BLaER1 (cell line): ENCODE results near the gene SNX5.
A peak's percentile ranks its signal among the peaks of the same experiment; 100 is the strongest.

ENCODE experiments used
- H3K27ac ChIP-seq: shearing (Covaris generic); formaldehyde crosslinking; 2 replicates; pipeline ENCODE4 v1.8.1; 2022
- H3K27me3 ChIP-seq: shearing (Covaris generic); formaldehyde crosslinking; 2 replicates; pipeline ENCODE4 v1.8.1; 2022
- H3K36me3 ChIP-seq: shearing (Covaris generic); formaldehyde crosslinking; 2 replicates; pipeline ENCODE4 v1.8.1; 2022
- H3K4me1 ChIP-seq: shearing (Covaris generic); formaldehyde crosslinking; 2 replicates; pipeline ENCODE4 v1.8.1; 2022
- H3K4me2 ChIP-seq: shearing (Covaris generic); formaldehyde crosslinking; 2 replicates; pipeline ENCODE4 v1.8.1; 2022
- H3K4me3 ChIP-seq: shearing (Covaris generic); formaldehyde crosslinking; 2 replicates; pipeline ENCODE4 v1.8.1; 2022
- H3K9ac ChIP-seq: shearing (Covaris generic); formaldehyde crosslinking; 2 replicates; pipeline ENCODE4 v1.8.1; 2022
- H3K9me3 ChIP-seq: shearing (Covaris generic); formaldehyde crosslinking; 2 replicates; pipeline ENCODE4 v1.8.1; 2022
- H4K20me1 ChIP-seq: shearing (Covaris generic); formaldehyde crosslinking; 2 replicates; pipeline ENCODE4 v1.8.1; 2022
- Cebpa-rat ChIP-seq: shearing (Covaris generic); IDR thresholded peaks from 2 replicates; pipeline ENCODE4 v1.8.1; 2022

Gene SNX5

DNA sequence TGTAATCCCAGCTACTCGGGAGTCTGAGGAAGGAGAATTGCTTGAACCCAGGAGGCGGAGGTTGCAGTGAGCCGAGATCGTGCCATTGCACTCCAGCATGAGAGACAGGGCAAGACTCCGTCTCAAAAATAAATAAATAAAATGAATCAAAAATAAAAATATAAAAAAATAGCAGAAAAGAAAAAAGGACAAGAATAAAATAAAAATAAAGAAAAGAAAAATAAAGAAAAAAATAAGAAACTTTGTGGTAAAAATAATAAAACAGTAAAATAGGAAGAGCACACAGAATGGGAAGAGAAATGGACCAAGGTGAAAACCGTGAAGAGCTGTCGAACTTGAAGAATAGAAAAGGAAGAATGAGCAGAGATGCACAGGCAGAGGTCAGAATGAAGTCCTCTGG, 63.0 kb downstream of the SNX5 start:
- H4K20me1 ChIP-seq: no peaks in the 10 kb centered on the region
- peaks cover 5% of the 10 kb centered on the region; the same call in 1 of the 2 replicates for H3K9me3 ChIP-seq
- no peaks in the 10 kb centered on the region for H3K27me3 ChIP-seq
- H3K36me3 ChIP-seq: no peaks in the 10 kb centered on the region
- H3K4me3 ChIP-seq: no peak overlapping the region
- no peak for TF ChIP-seq Cebpa-rat
- H3K27ac ChIP-seq: no peak overlapping the region
- peaks cover 54% of the 10 kb centered on the region for H3K4me1 ChIP-seq
- no peak overlapping the region for H3K4me2 ChIP-seq
- H3K9ac ChIP-seq: no peak overlapping the region

DNA sequence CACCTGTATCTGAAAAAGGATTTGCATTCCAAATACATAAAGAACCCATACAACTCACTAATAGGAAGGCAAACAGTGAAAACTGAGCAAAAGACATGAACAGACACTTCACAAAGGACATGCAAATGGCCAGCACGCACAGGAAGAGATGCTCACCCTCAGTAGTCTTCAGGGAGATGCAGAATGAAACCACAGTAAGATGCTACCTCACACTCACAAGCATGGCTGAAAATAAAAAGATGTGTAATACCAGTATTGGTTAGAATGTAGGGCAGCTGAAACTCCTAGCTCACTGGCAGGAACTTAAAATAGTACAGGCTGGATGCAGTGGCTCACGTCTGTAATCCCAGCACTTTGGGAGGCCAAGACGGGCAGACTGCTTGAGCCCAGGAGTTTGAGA, 64.6 kb downstream of the SNX5 start:
- Histone ChIP-seq H3K9me3 (peaks cover 5% of the 10 kb centered on the region; the same call in 1 of the 2 replicates), H3K4me1 (peaks cover 65% of the 10 kb centered on the region), H3K4me3 (0 out of 2 replicates have a peak overlapping the region, but pooled peaks have one; percentile 9), H3K27me3 (no peaks in the 10 kb centered on the region), H3K9ac (no peak overlapping the region), H4K20me1 (no peaks in the 10 kb centered on the region), H3K36me3 (no peaks in the 10 kb centered on the region), H3K27ac (peak overlapping the region; percentile 36; the same call in 1 of the 2 replicates), H3K4me2 (peak overlapping the region; percentile 68)
- TF ChIP-seq Cebpa-rat: no peak

DNA sequence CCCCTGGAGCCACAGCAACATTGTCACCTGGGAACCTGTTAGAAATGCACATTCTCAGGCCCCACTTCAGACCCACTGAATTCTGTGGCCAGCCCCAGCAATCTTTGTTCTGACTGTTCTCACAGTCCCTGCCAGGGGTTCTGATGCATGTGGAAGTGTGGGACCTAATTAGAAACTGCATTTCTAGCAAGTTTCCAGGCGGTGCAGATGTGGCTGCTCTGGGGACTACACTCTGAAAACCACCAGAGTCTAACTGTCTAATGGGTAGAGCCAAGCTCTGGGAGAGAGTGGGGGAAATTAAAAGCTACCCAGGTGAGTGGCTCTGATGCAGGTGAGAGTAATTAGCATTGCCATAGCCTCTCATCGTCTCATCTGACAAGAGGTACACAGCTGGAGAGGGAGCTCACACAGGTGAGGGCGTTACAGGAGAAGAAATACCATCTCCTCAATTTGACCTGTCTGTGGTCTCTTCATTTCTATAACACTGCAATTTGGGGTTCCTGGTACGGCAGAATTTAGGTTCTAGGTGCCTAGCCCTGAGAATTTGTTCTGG, 66.0 kb downstream of the SNX5 start:
- H3K27me3 ChIP-seq: no peaks in the 10 kb centered on the region
- no peaks in the 10 kb centered on the region for H4K20me1 ChIP-seq
- peak overlapping the region; percentile 27; the same call in 1 of the 2 replicates for H3K9ac ChIP-seq
- H3K4me3 ChIP-seq: no peak overlapping the region; the same call in 1 of the 2 replicates
- no peak for TF ChIP-seq Cebpa-rat
- H3K36me3 ChIP-seq: no peaks in the 10 kb centered on the region
- peaks cover 5% of the 10 kb centered on the region; the same call in 1 of the 2 replicates for H3K9me3 ChIP-seq
- H3K4me2 ChIP-seq: peak overlapping the region; percentile 68
- peak overlapping the region; percentile 44 for H3K27ac ChIP-seq
- H3K4me1 ChIP-seq: peaks cover 73% of the 10 kb centered on the region

DNA sequence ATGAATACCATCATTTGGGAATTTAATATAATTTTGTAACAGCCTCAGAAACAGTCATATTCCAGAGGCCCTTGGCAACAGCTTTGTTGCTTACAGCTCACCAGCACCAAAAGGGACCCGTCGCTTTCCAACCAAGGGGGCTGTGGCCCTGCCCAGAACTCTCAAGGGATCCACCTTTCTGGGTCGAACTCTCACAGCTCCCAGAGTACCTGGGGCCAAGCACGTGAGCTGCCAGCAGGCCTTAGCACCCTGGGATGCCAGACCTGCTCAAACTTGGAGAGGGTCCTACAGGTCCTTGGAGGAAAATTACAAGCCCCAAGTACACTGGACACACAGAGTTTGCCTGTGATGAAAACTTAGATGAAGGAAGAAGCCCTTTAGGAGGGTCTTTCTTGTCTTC, 66.6 kb downstream of the SNX5 start:
- H3K9me3 ChIP-seq: peaks cover 5% of the 10 kb centered on the region; the same call in 1 of the 2 replicates
- no peak for TF ChIP-seq Cebpa-rat
- H3K36me3 ChIP-seq: no peaks in the 10 kb centered on the region
- H3K4me2 ChIP-seq: peak overlapping the region; percentile 68
- peaks cover 76% of the 10 kb centered on the region for H3K4me1 ChIP-seq
- no peaks in the 10 kb centered on the region for H4K20me1 ChIP-seq
- H3K9ac ChIP-seq: peak overlapping the region; percentile 27; the same call in 1 of the 2 replicates
- no peak overlapping the region for H3K4me3 ChIP-seq
- no peaks in the 10 kb centered on the region for H3K27me3 ChIP-seq
- H3K27ac ChIP-seq: peak overlapping the region; percentile 44

DNA sequence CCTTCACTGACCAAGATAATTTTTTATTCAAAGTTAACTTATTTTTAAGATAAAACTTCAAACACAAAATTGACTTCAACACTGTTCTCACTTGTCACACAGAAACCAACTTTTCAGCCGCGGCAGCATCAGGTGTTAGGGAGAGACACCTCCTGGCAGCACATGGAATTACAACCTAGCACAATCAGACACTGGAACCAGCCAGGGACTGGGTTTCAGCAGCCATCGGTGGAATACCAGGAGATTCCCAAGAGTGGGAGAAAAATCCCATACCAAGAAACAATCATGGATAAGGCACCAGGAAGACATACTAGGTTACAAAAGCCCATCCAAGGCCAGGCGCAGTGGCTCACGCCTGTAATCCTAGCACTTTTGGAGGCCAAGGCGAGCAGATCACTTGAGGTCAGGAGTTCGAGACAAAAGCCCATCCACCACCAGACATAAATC, 70.0 kb downstream of the SNX5 start:
- H3K4me1 ChIP-seq: peaks cover 81% of the 10 kb centered on the region

DNA sequence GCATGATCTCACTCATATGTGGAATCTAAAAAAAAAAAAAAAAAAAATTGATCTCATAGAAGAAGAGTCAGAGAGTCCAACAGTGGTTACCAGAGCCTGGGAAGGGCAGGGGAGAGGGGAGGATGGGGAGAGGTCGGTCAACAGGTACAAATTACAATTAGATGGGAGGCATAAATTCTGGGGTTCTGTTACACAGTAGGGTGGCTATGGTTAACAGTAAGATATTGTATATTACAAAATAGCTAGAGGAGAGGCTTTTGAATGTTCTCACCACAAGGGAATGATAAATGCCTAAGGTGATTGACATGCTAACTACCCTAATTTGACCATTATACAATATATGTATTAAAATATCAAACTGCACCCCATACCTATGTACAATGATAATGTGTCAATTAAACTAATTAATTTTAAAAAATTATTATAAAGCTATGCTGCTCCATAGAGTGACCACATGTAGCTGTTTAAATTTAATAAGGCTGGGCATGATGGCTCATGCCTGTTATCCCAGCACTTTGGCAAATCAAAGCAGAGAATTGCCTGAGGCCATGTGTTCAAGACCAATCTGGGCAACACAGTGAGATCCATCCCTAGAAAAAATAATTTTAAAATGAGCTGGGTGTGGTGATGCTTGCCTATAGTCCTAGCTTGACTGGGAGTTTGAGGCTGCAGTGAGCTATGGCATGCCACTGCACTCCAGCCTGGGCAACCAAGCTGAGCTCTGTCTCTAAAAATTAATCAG, 70.9 kb downstream of the SNX5 start:
- H3K4me3 ChIP-seq: no peak overlapping the region
- no peaks in the 10 kb centered on the region; the same call in 1 of the 2 replicates for H3K27me3 ChIP-seq
- H3K4me1 ChIP-seq: peaks cover 72% of the 10 kb centered on the region
- peaks cover 3% of the 10 kb centered on the region for H3K9me3 ChIP-seq
- no peaks in the 10 kb centered on the region for H4K20me1 ChIP-seq
- H3K9ac ChIP-seq: no peak overlapping the region
- 0 out of 2 replicates have a peak overlapping the region, but pooled peaks have one; percentile 7 for H3K4me2 ChIP-seq
- H3K36me3 ChIP-seq: no peaks in the 10 kb centered on the region
- no peak for TF ChIP-seq Cebpa-rat
- no peak overlapping the region for H3K27ac ChIP-seq

More for the DNA sequence above, 70.0 kb downstream of the SNX5 start:
- no peak overlapping the region for H3K9ac ChIP-seq
- H3K36me3 ChIP-seq: no peaks in the 10 kb centered on the region
- no peaks in the 10 kb centered on the region; the same call in 1 of the 2 replicates for H3K27me3 ChIP-seq
- H4K20me1 ChIP-seq: no peaks in the 10 kb centered on the region
- H3K27ac ChIP-seq: no peak overlapping the region
- H3K4me3 ChIP-seq: no peak overlapping the region
- H3K9me3 ChIP-seq: no peaks in the 10 kb centered on the region; the same call in 1 of the 2 replicates
- H3K4me2 ChIP-seq: no peak overlapping the region
- TF ChIP-seq Cebpa-rat: no peak

DNA sequence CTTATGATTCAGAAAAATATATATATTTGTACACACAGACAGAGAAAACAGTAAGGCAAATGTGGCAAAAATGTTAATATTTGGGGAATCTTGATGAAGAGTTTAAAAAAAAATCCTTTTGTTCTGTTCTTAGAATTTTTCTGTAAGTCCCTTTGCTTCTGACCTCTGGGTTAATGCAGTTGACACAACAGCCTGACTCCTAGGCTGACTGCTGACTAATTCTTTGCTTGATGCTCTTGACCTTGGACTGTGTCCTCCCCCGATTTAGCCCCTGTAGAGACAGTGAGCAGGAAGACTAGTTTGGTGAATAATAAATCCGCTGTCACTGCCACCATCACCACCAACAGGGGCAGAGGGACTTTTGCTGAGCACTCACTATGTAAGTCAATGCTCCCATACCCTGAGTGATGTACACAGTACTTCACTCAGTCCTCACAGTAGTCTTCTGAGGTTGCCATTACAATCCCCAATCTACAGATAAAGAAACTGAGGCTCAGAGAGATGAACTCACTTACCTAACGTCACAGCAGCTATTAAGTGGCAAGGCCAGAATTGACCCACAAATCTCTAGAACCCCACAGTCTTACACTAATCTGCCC, 71.7 kb downstream of the SNX5 start:
- Histone ChIP-seq H3K36me3 (no peaks in the 10 kb centered on the region), H3K27me3 (no peaks in the 10 kb centered on the region; the same call in 1 of the 2 replicates), H3K27ac (no peak overlapping the region), H3K9ac (no peak overlapping the region), H4K20me1 (no peaks in the 10 kb centered on the region), H3K4me2 (peak overlapping the region; percentile 75), H3K9me3 (peaks cover 12% of the 10 kb centered on the region), H3K4me3 (no peak overlapping the region), H3K4me1 (peaks cover 64% of the 10 kb centered on the region)
- no peak for TF ChIP-seq Cebpa-rat

DNA sequence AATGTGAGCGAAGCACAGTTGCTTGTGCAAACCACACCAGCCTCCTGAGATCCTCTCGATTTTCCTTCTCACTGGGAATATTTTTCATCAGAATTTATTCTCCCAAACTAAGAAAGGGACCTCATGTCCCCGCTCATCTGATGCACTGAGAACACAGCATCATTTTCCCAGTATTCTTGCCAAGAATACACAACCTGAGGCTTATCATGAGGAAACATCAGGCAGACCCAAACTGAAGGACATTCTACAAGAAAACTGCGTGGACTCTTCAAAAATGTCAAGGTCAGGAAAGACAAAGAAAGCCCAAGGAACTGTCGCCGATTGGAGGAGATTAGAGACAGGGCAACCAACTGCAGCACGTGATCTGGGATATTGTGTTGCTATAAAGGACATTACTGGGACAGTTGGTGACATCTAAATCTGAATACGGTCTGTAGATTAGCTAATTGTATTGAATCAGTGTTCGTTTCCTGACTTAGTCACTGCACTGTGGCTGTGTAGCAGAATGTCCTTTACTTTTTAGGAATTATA, 72.3 kb downstream of the SNX5 start:
- Histone ChIP-seq H3K4me2 (peak overlapping the region; percentile 75), H3K27ac (no peak overlapping the region), H3K4me3 (no peak overlapping the region), H3K27me3 (no peaks in the 10 kb centered on the region; the same call in 1 of the 2 replicates), H3K9ac (no peak overlapping the region; the same call in 1 of the 2 replicates), H4K20me1 (no peaks in the 10 kb centered on the region), H3K9me3 (peaks cover 16% of the 10 kb centered on the region), H3K4me1 (peaks cover 58% of the 10 kb centered on the region), H3K36me3 (no peaks in the 10 kb centered on the region)
- no peak for TF ChIP-seq Cebpa-rat

DNA sequence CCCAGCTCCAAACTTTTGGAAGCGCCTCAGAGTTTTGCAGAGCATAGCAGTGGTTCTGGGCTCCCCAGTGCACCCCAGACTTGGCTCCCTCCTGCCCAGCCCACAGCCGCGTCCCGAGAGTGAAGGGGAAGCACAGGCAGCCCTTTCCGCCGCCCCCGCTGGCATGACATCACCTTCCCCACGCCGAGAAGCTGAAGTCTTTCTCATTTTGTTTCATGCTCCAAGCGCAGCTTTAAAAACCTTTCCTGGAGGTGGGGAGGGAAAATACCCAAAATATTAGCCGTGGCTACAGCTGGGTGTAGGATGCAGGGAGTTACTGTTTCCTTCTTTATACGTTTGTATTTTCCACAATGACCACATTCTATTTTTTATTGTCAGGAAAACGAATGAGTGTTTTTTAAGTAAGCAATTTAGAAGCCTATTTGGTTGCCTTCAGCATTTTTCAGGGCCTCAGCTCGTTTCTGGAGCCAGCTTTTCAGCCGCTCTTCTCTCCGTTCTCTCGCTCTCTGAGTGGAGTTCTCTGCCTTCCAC, 72.9 kb downstream of the SNX5 start:
- no peak overlapping the region for H3K4me3 ChIP-seq
- no peak for TF ChIP-seq Cebpa-rat
- H3K9ac ChIP-seq: no peak overlapping the region; the same call in 1 of the 2 replicates
- H3K4me1 ChIP-seq: peaks cover 52% of the 10 kb centered on the region
- H3K4me2 ChIP-seq: peak overlapping the region; percentile 75
- peaks cover 22% of the 10 kb centered on the region for H3K9me3 ChIP-seq
- H3K27me3 ChIP-seq: no peaks in the 10 kb centered on the region; the same call in 1 of the 2 replicates
- no peak overlapping the region for H3K27ac ChIP-seq
- H3K36me3 ChIP-seq: no peaks in the 10 kb centered on the region
- H4K20me1 ChIP-seq: no peaks in the 10 kb centered on the region
